SK-N-SH (cell line): ENCODE results near the gene ASPDH. TPM values are rescaled to one million over a fixed set of nuclear protein-coding genes. Genes with fewer than 3 reads are reported as not detected.

Source experiments
- CTCF ChIA-PET: fragments of 300-600, 350-600 bp; formaldehyde crosslinking; extraction: SDS; loops from one replicate; lab custom pipeline; 2021; lab: Yijun Ruan, JAX
- POLR2A ChIA-PET: fragments of 350-600 bp; sonication (Branson Sonifier 250); formaldehyde crosslinking; extraction: SDS; loops from one replicate; lab custom pipeline; 2020; ENCODE audit warnings: antibody characterized with exemption, inconsistent platforms; lab: Yijun Ruan, JAX
- DNase-seq: peaks from one replicate; pipeline ENCODE4 v3.0.0; 2012
- H2AFZ ChIP-seq: fragments of 200-600 bp; sonication (generic); 2 replicates; pipeline ENCODE4 v1.8.1; 2016; ENCODE audit warnings: antibody characterized with exemption, mild to moderate bottlenecking, low read depth
- H3F3A ChIP-seq: fragments of 200-600 bp; sonication (generic); replicated peaks from 2 replicates; pipeline ENCODE3; 2016; ENCODE audit warnings: antibody characterized with exemption, mild to moderate bottlenecking; ENCODE audit not compliant: insufficient read depth
- H3K27ac ChIP-seq, 2 experiments: fragments of 200-500 bp in 1 of 2; fragments of 200-600 bp in 1 of 2; sonication (Bioruptor generic) in 1 of 2; sonication (generic), shearing (Covaris generic) in 1 of 2; 2 replicates each; pipeline versions ENCODE4 v1.5.1 to v1.6.1; 2014 to 2016; ENCODE audit warnings: low read depth in 2 of 2, inconsistent platforms in 1 of 2, low read length in 1 of 2, mild to moderate bottlenecking in 1 of 2, mixed read lengths in 1 of 2
- H3K27me3 ChIP-seq: fragments of 200-600 bp; sonication (generic), shearing (Covaris generic); 2 replicates; pipeline ENCODE4 v1.6.1; 2016; ENCODE audit warnings: mixed run types; ENCODE audit not compliant: insufficient read depth
- H3K36me3 ChIP-seq, 2 experiments: fragments of 200-500 bp in 1 of 2; fragments of 200-600 bp in 1 of 2; sonication (Bioruptor generic) in 1 of 2; sonication (generic) in 1 of 2; replicated peaks in 1 of 2; 2 replicates each; pipeline versions ENCODE3 to v1.5.1; 2014 to 2016; ENCODE audit warnings: low read length in 1 of 2, mild to moderate bottlenecking in 1 of 2; ENCODE audit not compliant: insufficient read depth in 2 of 2, control insufficient read depth in 1 of 2
- H3K4me1 ChIP-seq, 2 experiments: fragments of 200-500 bp in 1 of 2; fragments of 200-600 bp in 1 of 2; sonication (Bioruptor generic) in 1 of 2; sonication (generic), shearing (Covaris generic) in 1 of 2; 2 replicates each; pipeline versions ENCODE4 v1.5.1 to v1.6.1; 2014 to 2016; ENCODE audit warnings: low read depth in 1 of 2, low read length in 1 of 2, mixed run types in 1 of 2; ENCODE audit not compliant: insufficient read depth in 2 of 2, control insufficient read depth in 1 of 2
- H3K4me2 ChIP-seq: fragments of 200-600 bp; sonication (generic), shearing (Covaris generic); 2 replicates; pipeline ENCODE4 v1.6.1; 2017; ENCODE audit warnings: mixed run types
- H3K4me3 ChIP-seq, 2 experiments: fragments of 200-500 bp in 1 of 2; fragments of 200-600 bp in 1 of 2; sonication (Bioruptor generic) in 1 of 2; sonication (generic), shearing (Covaris generic) in 1 of 2; 2 replicates each; pipeline versions ENCODE4 v1.5.1 to v1.8.1; 2014 to 2016; ENCODE audit warnings: low read depth in 2 of 2, inconsistent platforms in 1 of 2, low read length in 1 of 2, mild to moderate bottlenecking in 1 of 2, mixed read lengths in 1 of 2, moderate library complexity in 1 of 2
- H3K79me2 ChIP-seq: fragments of 200-600 bp; sonication (generic); 2 replicates; pipeline ENCODE4 v1.8.1; 2017; ENCODE audit warnings: mild to moderate bottlenecking; ENCODE audit not compliant: insufficient read depth
- H3K9ac ChIP-seq: fragments of 200-600 bp; sonication (generic); 2 replicates; pipeline ENCODE4 v1.6.1; 2017; ENCODE audit warnings: mixed run types
- H3K9me2 ChIP-seq: fragments of 200-600 bp; sonication (generic); 2 replicates; pipeline ENCODE4 v1.6.1; 2017; ENCODE audit warnings: mixed run types
- H3K9me3 ChIP-seq: fragments of 200-600 bp; sonication (generic); 2 replicates; pipeline ENCODE4 v1.6.1; 2017; ENCODE audit warnings: mixed run types, mild to moderate bottlenecking, moderate library complexity
- H4K20me1 ChIP-seq: fragments of 200-600 bp; sonication (generic); 2 replicates; pipeline ENCODE4 v1.6.1; 2017; ENCODE audit warnings: mild to moderate bottlenecking, mixed run types; ENCODE audit not compliant: insufficient read depth
- CHD2 ChIP-seq: fragments of 150-350 bp; IDR thresholded peaks from 2 replicates; pipeline ENCODE4 v1.6.1; 2018; ENCODE audit warnings: low read length; ENCODE audit not compliant: partially characterized antibody
- EZH2phosphoT487 ChIP-seq: fragments of 200-600 bp; sonication (generic); IDR thresholded peaks from 2 replicates; pipeline ENCODE4 v1.6.1; 2017; ENCODE audit warnings: low read depth, mixed run types, mild to moderate bottlenecking, antibody characterized with exemption, moderate library complexity, borderline replicate concordance
- GATA2 ChIP-seq: sonication (generic); formaldehyde crosslinking; IDR thresholded peaks from 2 replicates; pipeline ENCODE4 v1.5.0; 2020; ENCODE audit warnings: mild to moderate bottlenecking, missing genetic modification reagents
- MAX ChIP-seq: IDR thresholded peaks from 2 replicates; pipeline ENCODE4 v1.4.0; 2012; ENCODE audit warnings: low read depth
- MXI1 ChIP-seq: IDR thresholded peaks from 2 replicates; pipeline ENCODE4 v1.6.1; 2012; ENCODE audit warnings: mild to moderate bottlenecking, low read depth, low read length, improper control_type of control experiment
- PBX3 ChIP-seq: IDR thresholded peaks from 2 replicates; pipeline ENCODE4; 2012
- POLR2AphosphoS5 ChIP-seq: IDR thresholded peaks from 2 replicates; pipeline ENCODE4 v1.6.1; 2012; ENCODE audit warnings: low read depth, low read length
- REST ChIP-seq: IDR thresholded peaks from 2 replicates; pipeline ENCODE4 v1.6.1; 2012; ENCODE audit warnings: mild to moderate bottlenecking, low read depth, low read length, moderate library complexity
- RFX5 ChIP-seq: IDR thresholded peaks from 2 replicates; pipeline ENCODE4 v1.6.1; 2012; ENCODE audit warnings: mild to moderate bottlenecking, improper control_type of control experiment, low read length
- RXRA ChIP-seq: IDR thresholded peaks from 2 replicates; pipeline ENCODE4 v1.4.0; 2012; ENCODE audit warnings: low read depth, mild to moderate bottlenecking, borderline replicate concordance
- SIN3A ChIP-seq: IDR thresholded peaks from 2 replicates; pipeline ENCODE4 v1.6.1; 2012; ENCODE audit warnings: low read depth, mild to moderate bottlenecking, low read length, moderate library complexity, borderline replicate concordance
- SMC3 ChIP-seq: IDR thresholded peaks from 2 replicates; pipeline ENCODE4 v1.6.1; 2012; ENCODE audit warnings: low read depth, low read length, improper control_type of control experiment
- USF1 ChIP-seq: IDR thresholded peaks from 2 replicates; pipeline ENCODE4 v1.4.0; 2012; ENCODE audit warnings: low read depth, borderline replicate concordance
- USF2 ChIP-seq: fragments of 150-350 bp; IDR thresholded peaks from 2 replicates; pipeline ENCODE4 v1.6.1; 2017; ENCODE audit warnings: antibody characterized with exemption, low read length, low read depth, borderline replicate concordance
- WGBS: methylation state at CpG from one replicate; pipeline ENCODE4 v1.1.6; 2017; ENCODE audit warnings: low lambda C conversion rate; 5-methylcytosine and 5-hydroxymethylcytosine counted together
- polyA plus RNA-seq, 3 experiments: library from polyadenylated mRNA; depleted of rRNA; stranded (reverse); fragments of >200 nt; gene quantifications; 2 replicates each; pipeline ENCODE4 v1.2.3, GENCODE V29; 2012

ASPDH gene
- polyA plus RNA-seq, 1 of the 3 experiments (the other 2 are of a cell fraction): 0.07 TPM

GRCh38 chr19:50476224-50476906, 37.3 kb downstream of the ASPDH start, which contains the start of the genes EMC10 and GARIN5A (continued):
- TF ChIP-seq REST: no peak

- DNase-seq: no peak
- H3K27me3 ChIP-seq: no peaks in the 10 kb centered on the region
- no peak overlapping the region for H2AFZ ChIP-seq
- peaks cover 15% of the 10 kb centered on the region for H3F3A ChIP-seq
- ChIA-PET CTCF (no interaction called here), POLR2A (no interaction called here)
- H3K4me2 ChIP-seq: no peak overlapping the region
- H3K9ac ChIP-seq: no peak overlapping the region
- no peaks in the 10 kb centered on the region for H3K9me3 ChIP-seq
- H3K27ac ChIP-seq: no peak overlapping the region
- H3K4me1 ChIP-seq: peaks cover 6 to 9% of the 10 kb centered on the region in 2 experiments; a peak in 2 of 4 replicates
- peaks cover 7 to 17% of the 10 kb centered on the region in 2 experiments for H3K36me3 ChIP-seq
- peaks cover 16% of the 10 kb centered on the region for H3K79me2 ChIP-seq
- H3K4me3 ChIP-seq: no peak overlapping the region; a peak in 1 of 4 replicates
- no peak for TF ChIP-seq RFX5
- TF ChIP-seq CHD2: no peak
- TF ChIP-seq SIN3A: no peak
- TF ChIP-seq RXRA: no peak
- no peak for TF ChIP-seq PBX3
- H3K9me2 ChIP-seq: no peaks in the 10 kb centered on the region
- H4K20me1 ChIP-seq: no peaks in the 10 kb centered on the region
- 87% methylated on average over 17 of the region's 29 CpGs for WGBS
Observed at GRCh38 chr19:50475736-50476223, 37.9 kb downstream of the ASPDH start.

- Histone ChIP-seq H3K9me2 (no peaks in the 10 kb centered on the region), H3K79me2 (peaks cover 16% of the 10 kb centered on the region), H3K9me3 (no peaks in the 10 kb centered on the region), H3K27ac (no peak overlapping the region), H3K4me1 (peaks cover 6 to 9% of the 10 kb centered on the region in 2 experiments; a peak in 2 of 4 replicates), H3K36me3 (peaks cover 6 to 11% of the 10 kb centered on the region in 2 experiments), H3K27me3 (no peaks in the 10 kb centered on the region), H4K20me1 (no peaks in the 10 kb centered on the region), H3K4me3 (no peak overlapping the region), H2AFZ (no peak overlapping the region), H3K9ac (no peak overlapping the region), H3K4me2 (no peak overlapping the region), H3F3A (peaks cover 15% of the 10 kb centered on the region)
- CTCF ChIA-PET: interaction anchor here (0.9 to 1.9 kb wide), 3 partner anchors 9 to 81 kb away, joined by 3 to 7 read pairs (median 7); no protein-coding TSS in a partner anchor
- no peak for DNase-seq
- WGBS: 43% methylated on average over 9 of the region's 12 CpGs
- POLR2A ChIA-PET: no interaction called here
- no peak for TF ChIP-seq RFX5
- TF ChIP-seq POLR2AphosphoS5: no peak
- TF ChIP-seq MAX: no peak
- no peak for TF ChIP-seq USF1
- TF ChIP-seq SMC3: no peak
- no peak for TF ChIP-seq EZH2phosphoT487
- no peak for TF ChIP-seq USF2
- no peak for TF ChIP-seq GATA2
- TF ChIP-seq MXI1: no peak
Observed at GRCh38 chr19:50475101-50475568, 38.6 kb downstream of the ASPDH start.
